ENCODE data around the gene ADPRM. TPM values are rescaled to one million over a fixed set of nuclear protein-coding genes. Genes with fewer than 3 reads are reported as not detected.

Gene ADPRM
- total RNA-seq, 1 experiment from 2014 or later = 2.5 TPM

DNA sequence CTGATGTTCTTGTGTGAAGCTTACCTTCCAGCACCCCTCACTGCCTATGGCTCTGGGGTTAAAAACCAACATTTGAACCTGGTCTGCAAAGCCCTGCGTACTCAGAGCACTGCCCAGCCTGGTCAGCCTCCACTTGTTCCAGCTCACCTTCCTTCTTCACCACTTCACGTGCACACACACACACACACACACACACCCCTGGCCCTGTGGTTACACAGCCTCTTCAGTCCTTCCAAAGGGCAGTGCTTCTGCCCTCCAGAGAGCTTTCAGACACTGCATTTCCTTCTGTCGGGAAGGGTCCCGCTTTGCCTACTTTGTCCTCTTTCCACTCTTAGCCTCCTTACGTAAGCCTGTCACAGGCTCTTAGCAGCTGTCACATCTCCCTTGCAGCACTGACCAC, 42.0 kb downstream of the ADPRM start:
- no peak for DNase-seq
- POLR2A ChIA-PET = no interaction called here
- CTCF ChIA-PET = no interaction called here
- H3K36me3 Mint-ChIP-seq (ENCODE audit: insufficient read depth, unreplicated experiment) = peaks cover 6% of the 10 kb centered on the region
- no TSS peak for BruUV-seq (replicated peaks)
- H3K4me3 ChIP-seq (ENCODE audit: low read depth, low read length) = no peak overlapping the region
- no peaks in the 10 kb centered on the region for H3K4me1 ChIP-seq
- H3K4me1 Mint-ChIP-seq (ENCODE audit: low read depth, unreplicated experiment) = peaks cover 7% of the 10 kb centered on the region
- H3K27me3 Mint-ChIP-seq (ENCODE audit: insufficient read depth, unreplicated experiment) = no peaks in the 10 kb centered on the region
- no peak overlapping the region for H3K4me3 Mint-ChIP-seq (ENCODE audit: unreplicated experiment)
- H3K27me3 ChIP-seq (replicated peaks; ENCODE audit: control insufficient read depth, insufficient read depth, low read length) = no peaks in the 10 kb centered on the region
- no peaks in the 10 kb centered on the region for H3K36me3 ChIP-seq (ENCODE audit: control insufficient read depth, insufficient read depth, low read length)
- H3K9me3 ChIP-seq = no peaks in the 10 kb centered on the region
- intact Hi-C loops (cut with micrococcal nuclease; ENCODE audit: unreplicated experiment) = loop anchor here (5.0 to 10.0 kb wide), 2 partner anchors 58 to 95 kb away; no protein-coding TSS in a partner anchor
- TF ChIP-seq, protein P1, sequence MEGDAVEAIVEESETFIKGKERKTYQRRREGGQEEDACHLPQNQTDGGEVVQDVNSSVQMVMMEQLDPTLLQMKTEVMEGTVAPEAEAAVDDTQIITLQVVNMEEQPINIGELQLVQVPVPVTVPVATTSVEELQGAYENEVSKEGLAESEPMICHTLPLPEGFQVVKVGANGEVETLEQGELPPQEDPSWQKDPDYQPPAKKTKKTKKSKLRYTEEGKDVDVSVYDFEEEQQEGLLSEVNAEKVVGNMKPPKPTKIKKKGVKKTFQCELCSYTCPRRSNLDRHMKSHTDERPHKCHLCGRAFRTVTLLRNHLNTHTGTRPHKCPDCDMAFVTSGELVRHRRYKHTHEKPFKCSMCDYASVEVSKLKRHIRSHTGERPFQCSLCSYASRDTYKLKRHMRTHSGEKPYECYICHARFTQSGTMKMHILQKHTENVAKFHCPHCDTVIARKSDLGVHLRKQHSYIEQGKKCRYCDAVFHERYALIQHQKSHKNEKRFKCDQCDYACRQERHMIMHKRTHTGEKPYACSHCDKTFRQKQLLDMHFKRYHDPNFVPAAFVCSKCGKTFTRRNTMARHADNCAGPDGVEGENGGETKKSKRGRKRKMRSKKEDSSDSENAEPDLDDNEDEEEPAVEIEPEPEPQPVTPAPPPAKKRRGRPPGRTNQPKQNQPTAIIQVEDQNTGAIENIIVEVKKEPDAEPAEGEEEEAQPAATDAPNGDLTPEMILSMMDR (IDR thresholded peaks at IDR 0.05; ENCODE audit: insufficient read depth in 1 of 2, low read depth in 1 of 2, low read length in 1 of 2, severe bottlenecking in 1 of 2, unreplicated experiment in 1 of 2) = no peak
- H3K9me3 Mint-ChIP-seq (ENCODE audit: unreplicated experiment) = no peaks in the 10 kb centered on the region
- H3K27ac Mint-ChIP-seq (ENCODE audit: unreplicated experiment) = no peak overlapping the region

DNA sequence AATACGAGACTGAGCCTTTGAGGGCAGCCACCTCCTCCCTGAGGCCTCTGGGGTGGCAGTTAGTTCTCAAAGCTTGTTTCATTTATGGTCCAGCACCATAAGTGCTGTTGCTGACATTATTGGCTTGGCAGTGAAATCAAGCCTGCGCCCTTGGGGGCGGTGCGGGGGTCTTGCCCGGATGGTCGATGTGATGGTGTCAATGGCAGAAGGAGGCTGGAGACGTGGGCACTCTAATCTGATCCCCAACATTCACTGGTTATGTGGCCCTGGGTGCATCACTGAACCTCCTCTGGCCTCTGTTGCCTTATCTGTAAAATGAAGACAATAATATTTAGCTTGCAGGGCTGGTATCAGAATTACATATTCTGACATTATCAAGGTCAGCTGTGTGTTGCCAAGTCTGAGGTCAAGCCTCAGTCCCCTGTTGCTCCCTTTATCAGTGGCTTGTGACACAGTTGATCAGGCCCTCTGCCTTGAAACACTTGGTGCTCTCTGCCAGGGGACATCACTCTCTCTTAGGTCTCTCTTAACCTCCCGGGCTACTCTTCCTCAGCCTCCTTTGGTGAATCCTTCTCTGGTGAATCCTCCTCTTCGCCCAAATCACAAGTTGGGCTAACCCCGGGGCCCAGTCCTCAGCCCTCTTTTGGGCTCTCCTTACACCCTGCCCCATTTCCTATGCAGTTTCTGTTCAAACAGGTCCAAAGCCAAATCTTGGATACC, 44.2 kb downstream of the ADPRM start:
- TF ChIP-seq, protein P1 (IDR thresholded peaks at IDR 0.05; ENCODE audit: insufficient read depth in 1 of 2, low read depth in 1 of 2, low read length in 1 of 2, severe bottlenecking in 1 of 2, unreplicated experiment in 1 of 2) = no peak
- Mint-ChIP-seq H3K9me3 (ENCODE audit: unreplicated experiment) (no peaks in the 10 kb centered on the region), H3K27me3 (ENCODE audit: insufficient read depth, unreplicated experiment) (no peaks in the 10 kb centered on the region), H3K36me3 (ENCODE audit: insufficient read depth, unreplicated experiment) (peaks cover 6% of the 10 kb centered on the region), H3K4me1 (ENCODE audit: low read depth, unreplicated experiment) (peaks cover 13% of the 10 kb centered on the region), H3K4me3 (ENCODE audit: unreplicated experiment) (no peak overlapping the region), H3K27ac (ENCODE audit: unreplicated experiment) (no peak overlapping the region)
- no peak for DNase-seq
- Histone ChIP-seq H3K4me1 (no peaks in the 10 kb centered on the region), H3K27me3 (replicated peaks; ENCODE audit: control insufficient read depth, insufficient read depth, low read length) (no peaks in the 10 kb centered on the region), H3K9me3 (no peaks in the 10 kb centered on the region), H3K36me3 (ENCODE audit: control insufficient read depth, insufficient read depth, low read length) (no peaks in the 10 kb centered on the region), H3K4me3 (ENCODE audit: low read depth, low read length) (no peak overlapping the region)
- CTCF ChIA-PET = no interaction called here
- POLR2A ChIA-PET = no interaction called here
- BruUV-seq (replicated peaks) = no TSS peak
- intact Hi-C loops (cut with micrococcal nuclease; ENCODE audit: unreplicated experiment) = no loop called here

DNA sequence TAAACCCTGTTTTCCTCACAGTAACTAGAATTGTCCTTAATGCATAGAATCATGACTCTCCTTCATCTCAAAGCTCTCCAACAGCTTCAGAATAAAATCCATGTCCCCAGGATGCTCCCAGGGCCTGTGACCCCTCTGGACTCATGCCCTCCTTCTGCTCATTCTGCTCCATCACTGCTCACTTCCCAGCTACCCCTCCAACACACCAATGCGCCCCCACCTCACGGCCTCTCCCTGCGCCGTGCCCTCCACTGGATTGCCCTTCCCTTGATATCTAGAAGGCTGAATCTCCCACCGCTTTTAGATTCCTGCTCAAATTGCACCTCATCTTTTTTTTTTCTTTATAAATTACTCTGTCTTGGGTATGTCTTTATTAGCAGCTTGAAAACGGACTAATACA, 45.0 kb downstream of the ADPRM start:
- Histone ChIP-seq H3K27me3 (replicated peaks; ENCODE audit: control insufficient read depth, insufficient read depth, low read length) (no peaks in the 10 kb centered on the region), H3K4me1 (no peaks in the 10 kb centered on the region), H3K9me3 (no peaks in the 10 kb centered on the region), H3K4me3 (ENCODE audit: low read depth, low read length) (no peak overlapping the region), H3K36me3 (ENCODE audit: control insufficient read depth, insufficient read depth, low read length) (no peaks in the 10 kb centered on the region)
- Mint-ChIP-seq H3K4me3 (ENCODE audit: unreplicated experiment) (no peak overlapping the region), H3K27me3 (ENCODE audit: insufficient read depth, unreplicated experiment) (peaks cover 2% of the 10 kb centered on the region), H3K36me3 (ENCODE audit: insufficient read depth, unreplicated experiment) (peaks cover 6% of the 10 kb centered on the region), H3K27ac (ENCODE audit: unreplicated experiment) (no peak overlapping the region), H3K9me3 (ENCODE audit: unreplicated experiment) (no peaks in the 10 kb centered on the region), H3K4me1 (ENCODE audit: low read depth, unreplicated experiment) (peaks cover 13% of the 10 kb centered on the region)
- BruUV-seq (replicated peaks) = no TSS peak
- ChIA-PET POLR2A (no interaction called here), CTCF (no interaction called here)
- TF ChIP-seq, protein P1 (IDR thresholded peaks at IDR 0.05; ENCODE audit: insufficient read depth in 1 of 2, low read depth in 1 of 2, low read length in 1 of 2, severe bottlenecking in 1 of 2, unreplicated experiment in 1 of 2) = no peak
- intact Hi-C loops (cut with micrococcal nuclease; ENCODE audit: unreplicated experiment) = no loop called here
- DNase-seq = no peak
